Right hindlimb (tissue), 1 donor: Measurements from ENCODE around the gene GUCA2A.

Source experiments
- DNase-seq: peaks from one replicate; pipeline ENCODE4 v3.0.0-alpha.2; 2018

Gene GUCA2A

DNA sequence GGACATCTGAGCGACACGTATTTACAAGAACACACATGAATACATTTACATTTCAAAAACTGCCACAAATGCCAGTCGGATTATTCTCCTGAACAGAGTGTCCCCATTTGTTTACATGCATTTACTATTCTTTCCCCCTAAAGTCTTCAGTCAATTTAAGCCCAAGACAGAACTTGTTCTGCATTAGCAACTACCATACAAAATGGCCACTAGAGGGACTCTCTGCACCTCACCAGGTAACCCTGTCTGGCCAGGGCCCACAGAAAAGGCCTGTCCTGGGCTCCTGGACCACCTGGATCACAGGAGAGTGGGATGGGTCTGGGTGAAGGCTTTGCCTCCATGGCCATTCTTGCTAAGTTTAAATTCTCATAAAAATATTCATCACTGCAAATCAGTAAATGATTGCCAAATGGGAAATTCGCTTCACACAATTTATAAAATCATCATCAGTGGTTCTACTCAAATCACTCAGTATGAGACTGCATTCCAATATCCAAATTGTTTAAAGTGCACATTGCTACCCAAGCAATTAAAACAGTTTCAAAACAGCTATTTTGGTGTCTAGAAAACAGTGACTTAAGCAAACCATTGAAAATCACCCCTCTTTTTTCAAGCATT lies 12.5 kb upstream of the GUCA2A start:
- no peak for DNase-seq

DNA sequence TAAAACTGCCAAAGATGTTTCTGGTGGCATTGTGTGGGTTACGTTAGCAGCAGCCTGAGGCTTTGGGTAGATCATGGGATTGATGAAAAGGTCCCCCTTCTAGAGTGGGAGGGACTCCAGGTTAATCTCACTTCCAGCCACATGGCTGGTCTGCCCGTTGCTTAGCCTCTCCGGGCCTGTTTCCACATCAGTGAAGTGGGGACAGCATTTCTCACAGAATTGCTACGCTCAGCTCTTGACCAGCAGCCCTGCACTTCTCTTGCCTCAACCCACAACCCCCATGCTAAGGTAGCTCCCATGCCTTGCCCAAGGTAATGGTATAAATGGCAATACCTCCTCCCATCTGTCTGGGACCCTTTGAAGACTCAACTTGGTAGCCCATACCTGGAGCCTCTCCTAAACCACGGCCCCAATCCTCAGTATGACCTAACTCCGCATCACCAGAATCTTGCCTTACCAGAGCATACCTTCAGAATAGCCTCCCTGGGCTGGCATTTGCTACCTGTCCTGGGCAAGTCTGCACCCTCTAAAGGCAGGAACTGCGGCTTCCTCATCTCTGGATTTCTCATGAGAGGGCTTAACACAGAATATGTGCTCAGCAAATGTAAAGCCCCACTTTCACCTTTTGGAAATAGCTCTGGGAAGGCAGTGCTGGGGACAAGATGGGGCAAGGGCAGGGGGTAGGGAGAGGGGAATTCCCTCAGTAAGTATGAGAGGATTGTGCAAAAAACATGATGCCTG lies 10.9 kb upstream of the GUCA2A start:
- no peak for DNase-seq

DNA sequence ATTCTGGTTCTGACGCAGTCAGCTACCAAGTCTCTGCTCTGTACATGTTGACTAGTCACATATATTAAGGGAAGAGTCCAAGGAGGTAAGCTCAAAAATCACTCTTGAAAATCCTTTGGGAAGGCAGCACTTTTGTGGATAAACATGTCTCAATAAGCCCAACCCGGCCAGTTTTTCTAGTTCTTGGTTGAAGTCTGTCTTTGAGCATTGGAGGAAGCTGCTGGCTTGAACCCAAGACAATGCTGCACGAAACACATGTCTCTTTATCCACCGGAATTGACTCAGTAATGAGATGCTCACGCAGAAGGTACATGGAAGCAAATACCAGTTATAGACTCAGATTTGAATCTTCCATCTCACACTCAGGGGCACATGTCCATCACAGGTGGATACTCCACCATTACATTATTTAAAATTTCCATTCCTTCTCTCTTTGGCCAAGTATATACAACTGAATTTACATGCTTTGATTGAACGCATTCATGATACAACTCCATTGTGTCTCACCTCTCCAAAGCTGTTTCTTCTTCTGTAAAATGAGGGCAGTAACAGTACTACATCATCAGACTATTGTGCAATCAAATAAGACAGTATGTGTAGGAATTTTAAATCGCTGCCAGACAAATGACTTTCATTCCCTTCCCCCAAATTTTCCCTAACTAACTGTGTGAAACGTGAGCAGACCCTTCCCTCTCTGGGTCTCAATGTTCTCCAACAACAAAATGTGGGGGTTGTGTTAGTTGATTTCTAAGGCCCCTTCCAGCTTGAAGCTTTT lies 9.6 kb upstream of the GUCA2A start:
- DNase-seq, result no peak

DNA sequence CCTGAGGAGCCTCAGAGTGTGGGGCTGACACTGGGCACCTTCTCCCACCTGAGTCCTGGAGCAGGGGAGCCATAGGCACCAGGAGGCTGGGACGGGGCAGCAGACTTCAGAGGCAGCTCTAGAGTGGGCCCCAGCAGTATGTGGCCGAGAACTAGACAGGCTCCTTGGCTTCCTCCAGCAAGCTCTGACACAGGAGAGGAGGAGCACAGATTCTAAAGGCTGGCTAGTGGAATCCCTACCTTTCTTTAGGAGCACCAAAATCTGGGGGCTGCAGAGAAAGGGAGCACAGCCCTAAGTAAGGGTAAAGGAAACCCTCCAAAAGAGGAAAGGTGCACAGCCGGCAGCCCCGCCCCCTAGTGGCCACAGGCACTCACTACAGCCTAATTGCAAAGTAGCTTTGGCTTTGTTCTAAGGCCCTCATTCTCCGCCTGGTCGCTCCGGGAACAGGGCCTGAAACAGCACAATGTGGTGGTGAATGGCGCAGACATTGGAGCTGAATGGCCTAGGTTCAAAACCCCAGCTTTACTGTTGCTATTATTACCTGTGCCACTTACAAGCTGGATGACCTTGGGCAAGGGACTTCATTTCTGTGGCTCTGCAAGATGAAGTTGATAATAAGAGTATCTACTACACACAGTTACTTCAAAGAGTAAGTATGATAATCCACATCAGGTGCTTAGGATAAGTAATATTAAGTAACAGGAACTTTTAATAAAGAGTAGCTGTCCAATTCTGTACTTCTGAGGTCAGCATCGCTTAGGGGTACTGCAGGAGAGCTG lies 8.8 kb upstream of the GUCA2A start:
- DNase-seq, result peak; percentile 68

DNA sequence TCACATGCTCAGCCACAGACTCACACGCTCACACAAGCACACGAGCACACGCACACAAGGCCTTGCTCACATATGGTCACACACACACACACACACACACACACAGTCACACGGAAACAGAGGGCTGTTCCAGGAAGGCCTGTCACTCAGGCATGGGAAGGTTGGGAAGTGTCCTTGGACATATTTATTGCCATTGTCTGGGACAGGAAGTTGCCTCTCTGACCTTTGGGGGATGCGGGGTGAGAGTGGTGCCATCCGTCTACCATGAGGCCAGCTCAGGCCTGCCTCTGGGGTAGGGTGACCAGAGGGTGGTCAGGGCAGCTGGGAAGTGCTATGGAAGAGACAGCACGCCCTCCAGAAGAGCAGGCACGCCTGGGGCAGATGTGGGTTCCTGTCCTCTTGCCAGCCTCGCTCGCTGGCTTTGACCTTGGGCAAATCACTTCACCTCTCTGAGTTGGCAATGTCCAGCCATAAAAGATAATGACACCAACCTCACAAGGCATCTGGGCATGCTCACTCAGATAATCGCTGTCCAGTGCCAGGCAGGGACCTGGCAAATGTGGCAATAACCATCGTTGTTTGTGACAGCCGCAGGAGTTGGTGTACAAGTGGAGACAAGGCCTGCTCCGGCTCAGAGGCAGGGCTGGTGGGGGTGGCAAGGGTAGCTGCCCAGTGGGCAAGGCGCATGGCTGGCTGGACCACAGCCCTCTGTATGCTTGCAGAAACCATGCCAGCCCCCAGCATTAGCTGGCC lies 8.0 kb upstream of the GUCA2A start:
- no peak for DNase-seq

DNA sequence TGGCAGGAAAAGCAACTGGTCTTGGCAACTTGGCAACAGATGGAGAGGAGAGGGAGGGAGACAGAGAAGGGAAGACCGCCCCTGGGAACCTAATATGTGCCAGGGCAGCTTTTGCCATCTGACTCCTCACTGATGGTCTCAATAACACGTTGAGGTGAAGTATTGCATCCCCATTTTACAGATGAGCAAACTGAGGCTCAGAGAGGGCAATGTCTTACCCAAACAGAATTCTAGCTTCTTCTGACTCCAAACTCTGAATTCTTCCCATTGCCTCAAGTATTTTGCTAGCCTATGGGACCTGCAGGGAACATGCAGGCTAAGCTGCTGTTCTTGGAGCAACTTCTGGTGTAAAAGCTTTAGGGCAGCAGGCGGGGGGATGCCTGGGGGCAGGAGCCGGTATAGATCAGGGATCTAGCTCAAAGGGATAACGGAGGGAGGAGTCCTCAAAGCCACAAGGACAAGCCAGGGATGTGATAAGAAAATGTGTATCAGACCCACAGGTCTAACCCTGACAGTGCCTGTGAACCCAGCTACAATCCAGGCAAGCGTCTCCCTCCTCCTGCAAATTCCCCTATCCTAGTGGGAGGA lies 7.2 kb upstream of the GUCA2A start:
- DNase-seq, result no peak

DNA sequence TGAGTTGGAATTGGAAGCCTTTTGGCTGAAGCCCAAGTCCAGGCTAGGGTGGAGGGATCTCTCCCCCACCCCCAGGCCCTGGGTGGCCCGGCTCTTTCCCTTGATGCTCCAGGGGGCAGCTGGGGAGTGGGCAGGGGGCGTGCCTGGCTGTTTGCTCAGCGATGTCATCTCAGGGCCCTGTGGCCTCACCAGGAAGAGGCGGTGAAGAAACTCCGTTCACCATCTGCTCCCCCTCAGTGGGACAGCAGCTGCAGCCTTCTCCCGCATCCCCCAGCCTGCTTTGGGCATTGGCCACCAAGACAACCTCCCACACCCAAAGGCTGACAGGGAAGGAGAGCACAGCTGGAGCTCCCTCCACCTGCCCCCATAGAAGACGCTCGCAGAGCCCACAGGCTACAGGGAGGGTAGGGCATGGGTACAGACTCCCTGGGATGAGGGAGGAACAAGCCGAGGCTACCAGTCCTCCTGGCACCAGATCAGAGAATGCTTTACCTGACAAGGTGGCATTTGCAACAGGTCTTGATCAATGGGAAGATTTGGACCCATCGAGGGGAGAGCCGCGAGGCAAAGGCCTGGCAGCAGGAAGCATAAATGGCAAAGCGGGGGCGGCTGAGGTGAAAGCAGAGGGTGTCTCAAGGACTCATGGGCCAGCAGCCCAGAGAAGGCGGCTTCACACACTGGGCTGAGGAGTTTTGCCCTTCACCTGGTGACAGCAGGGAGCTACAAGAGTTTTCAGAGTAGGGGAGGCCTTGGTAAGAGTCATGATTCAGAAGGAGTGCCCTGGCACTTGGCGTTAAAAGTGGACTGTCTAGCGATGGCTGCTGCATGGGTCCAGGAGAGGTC lies 6.5 kb upstream of the GUCA2A start:
- peak; percentile 42 for DNase-seq

DNA sequence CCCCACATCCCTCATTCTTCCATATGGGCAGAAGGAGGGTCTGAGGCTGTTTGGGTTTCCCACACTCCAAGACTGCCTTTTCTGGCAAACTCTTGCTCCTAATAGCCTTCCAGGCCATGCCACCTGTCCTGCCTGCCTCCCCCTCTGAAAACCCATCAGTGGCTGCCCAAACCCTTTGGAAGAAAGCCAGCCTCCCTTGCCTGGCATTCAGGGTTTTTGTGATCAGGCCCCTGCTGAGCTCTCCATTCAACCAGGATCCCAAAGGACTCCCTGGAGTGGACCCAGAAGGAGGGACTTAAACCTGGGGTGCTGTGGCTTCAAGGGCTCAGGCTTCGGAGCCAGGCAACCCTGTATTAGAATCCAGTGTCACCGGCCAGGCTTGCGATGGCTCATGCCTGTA lies 4.2 kb upstream of the GUCA2A start:
- no peak for DNase-seq

DNA sequence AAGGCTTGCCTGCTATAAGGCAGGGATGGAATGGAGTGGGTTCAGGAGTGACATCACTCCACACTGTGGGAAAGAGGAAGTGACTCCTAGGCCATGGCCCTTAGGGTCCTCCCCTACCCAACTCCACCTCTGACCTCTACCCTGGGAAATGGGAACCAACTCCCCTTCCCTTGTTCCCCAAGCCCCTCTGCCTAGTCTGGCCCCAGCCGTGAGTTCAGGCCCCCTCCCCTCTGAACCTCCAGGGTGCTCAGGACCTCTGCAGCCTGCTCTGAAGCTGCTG lies 3.8 kb upstream of the GUCA2A start:
- no peak for DNase-seq

DNA sequence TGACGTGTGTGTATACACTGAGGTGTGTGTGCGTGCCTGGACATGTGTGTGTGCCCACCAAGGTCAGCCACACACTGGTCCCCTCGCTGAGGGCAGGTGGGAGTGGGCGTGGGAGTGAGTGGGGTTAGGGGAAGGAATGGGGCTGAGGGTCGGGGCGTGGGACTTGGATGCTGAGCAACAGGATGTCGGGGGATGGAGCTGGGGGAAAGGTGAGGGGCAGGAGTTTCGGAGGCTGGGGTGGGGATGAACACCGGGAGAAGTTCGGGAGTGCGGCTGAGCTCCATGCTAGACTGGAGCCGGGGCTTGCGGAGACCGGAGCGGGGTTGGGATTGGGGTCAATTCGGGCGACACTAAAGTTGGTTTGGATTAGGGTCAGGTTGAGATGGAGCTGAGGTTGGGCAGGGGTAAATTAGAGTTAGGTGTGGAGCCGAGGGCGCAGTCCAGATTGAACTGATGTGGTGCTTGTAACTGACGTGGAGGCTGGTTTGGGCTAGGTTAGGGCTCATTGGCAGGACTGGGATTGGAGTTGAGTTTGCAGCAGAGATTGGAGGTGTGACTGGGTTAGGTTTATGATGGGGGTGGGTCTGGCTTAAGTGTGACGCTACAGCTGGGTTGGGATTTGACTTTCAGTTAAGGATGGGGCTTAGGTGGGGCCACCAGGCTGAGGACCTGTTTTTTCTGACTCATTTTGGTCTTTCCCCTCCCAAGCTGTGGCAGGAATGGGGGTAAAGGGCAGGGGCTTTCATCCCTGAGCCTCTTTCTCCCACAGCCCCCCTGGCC lies 3.3 kb upstream of the GUCA2A start:
- DNase-seq, result no peak

DNA sequence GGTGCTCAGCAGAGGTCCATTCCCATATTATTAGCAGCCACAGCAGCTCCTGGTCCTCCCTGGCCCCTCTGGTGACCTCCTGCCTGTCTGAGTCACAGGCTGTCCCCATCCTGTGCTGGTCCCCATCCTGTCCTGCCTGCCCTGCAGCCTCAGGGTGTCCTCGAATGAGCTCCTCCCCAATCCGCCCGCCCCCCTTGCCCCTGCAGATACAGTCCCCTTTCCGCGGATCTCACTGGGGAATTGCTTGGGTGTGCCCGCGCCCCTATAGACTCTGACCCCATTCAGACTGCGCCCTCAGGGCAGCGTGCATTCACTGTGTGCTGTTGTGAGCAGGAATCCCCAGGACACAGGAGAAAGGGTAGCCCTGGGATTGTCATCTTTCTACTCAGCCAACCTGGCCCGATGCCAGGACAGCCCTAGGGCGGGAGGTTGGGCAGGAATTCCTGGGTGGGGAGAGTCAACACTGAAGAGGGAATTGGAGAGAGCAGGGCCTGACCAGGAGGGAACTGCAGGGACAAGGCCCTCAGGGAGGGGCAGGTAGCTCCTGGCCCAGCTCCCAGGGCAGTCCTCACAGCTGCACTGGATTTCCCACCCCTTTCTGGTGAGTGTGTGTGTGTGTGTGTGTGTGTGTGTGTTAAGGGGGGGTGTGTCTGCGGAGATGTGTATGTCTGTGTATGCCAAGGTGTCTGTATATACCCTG lies 1.1 kb upstream of the GUCA2A start:
- peak; percentile 59 for DNase-seq

DNA sequence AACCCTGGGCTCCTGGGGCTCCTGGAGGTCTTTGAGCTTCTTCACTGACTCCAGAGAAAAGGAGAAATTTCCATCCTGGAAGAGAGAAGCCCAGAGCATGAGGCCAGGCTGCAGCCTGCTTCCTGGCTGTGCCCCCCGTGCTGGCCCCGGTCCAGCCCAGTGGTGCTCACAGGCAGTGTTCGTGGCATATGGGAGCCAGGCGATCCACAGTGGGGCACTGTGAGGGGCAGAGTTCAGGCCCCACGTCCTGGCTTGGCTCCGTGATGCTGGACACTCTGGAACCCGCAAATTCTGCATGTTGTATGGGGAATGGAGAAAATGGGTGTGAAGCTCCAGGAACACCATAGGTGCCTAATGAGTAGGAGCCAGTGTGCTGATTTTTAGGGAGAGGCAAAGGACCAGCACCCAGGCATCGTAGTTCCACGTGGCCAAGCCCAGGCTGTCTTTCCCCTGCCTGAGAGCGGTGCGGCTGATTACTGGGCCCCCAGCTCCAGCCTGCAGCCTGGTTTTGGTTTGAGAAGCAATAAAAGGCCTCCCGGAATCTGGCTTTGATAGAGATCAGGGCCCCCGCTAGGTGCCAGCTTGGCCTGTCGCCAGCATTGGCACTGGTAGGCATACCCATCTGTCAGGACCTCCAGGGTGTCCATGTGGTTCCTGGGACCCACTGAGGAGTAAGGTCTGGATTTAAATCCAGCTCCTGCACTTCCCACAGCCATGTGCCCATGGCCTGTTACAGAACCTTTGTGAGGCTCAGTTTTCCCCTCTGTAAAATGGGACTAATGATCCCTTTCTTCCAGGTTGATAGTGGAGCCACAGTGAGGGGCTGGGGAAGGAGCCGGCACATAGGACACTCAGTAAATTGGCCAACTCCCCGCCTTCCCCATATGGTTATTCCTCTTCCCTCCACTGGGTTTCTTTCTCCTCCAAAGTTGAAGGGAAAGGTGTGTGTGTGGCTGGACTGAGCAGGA lies 725 bp downstream of the GUCA2A start:
- no peak for DNase-seq

DNA sequence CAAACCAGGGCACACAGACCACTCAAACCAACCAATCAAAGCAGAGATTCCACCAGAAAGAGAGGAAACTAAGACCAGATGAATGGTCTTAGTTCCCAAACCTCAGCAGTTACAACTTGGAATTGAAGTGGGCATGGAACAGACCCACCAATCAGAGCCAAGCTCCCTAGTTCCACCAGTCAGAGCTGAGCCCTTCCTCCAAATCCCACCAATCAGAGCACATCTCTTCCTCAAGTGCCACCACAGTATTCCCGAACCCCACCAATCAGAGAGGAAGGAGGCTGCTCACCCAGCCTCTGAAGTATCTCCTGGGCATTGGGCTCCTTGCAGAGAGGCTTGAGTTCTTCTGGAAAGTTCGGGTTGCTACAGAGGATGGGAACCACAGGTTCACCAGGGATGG lies 1.4 kb downstream of the GUCA2A start:
- no peak for DNase-seq

DNA sequence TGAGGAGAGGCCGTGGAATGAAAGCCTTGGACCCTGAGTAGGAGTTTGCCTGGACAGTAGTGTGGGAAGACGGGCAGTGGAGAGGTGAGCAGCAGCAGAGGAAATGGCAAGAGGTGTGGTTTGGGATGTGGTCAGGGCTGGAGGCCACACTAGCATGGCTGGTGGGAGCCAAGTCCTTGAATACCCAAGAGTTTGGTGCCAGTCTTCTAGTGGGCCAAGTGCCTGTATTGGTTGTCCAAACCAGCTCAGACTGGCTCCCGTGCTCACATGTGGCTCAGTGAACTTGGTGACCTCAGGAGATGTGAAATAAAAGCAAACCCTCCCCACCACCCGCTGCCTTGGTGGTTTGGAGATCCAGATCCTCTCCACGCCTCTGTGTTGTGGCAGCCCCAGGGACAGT lies 2.4 kb downstream of the GUCA2A start:
- DNase-seq, result no peak

DNA sequence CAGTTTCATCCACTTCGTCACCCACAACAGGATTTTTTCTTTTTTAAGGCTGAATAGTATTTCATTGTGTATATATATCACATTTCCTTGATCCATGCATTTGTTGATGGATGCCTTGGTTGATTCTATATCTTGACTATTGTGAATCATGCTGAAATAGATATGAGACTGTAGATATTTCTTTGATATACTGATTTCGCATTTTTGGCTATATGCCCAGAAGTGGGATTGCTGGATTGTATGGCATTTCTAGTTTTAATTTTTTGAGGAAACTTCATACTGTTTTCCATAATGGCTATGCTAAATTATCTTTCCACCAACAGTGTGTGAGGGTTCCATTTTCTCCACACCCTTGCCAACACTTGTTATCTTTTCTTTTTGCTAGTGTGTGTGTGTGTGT lies 6.4 kb downstream of the GUCA2A start:
- no peak for DNase-seq

DNA sequence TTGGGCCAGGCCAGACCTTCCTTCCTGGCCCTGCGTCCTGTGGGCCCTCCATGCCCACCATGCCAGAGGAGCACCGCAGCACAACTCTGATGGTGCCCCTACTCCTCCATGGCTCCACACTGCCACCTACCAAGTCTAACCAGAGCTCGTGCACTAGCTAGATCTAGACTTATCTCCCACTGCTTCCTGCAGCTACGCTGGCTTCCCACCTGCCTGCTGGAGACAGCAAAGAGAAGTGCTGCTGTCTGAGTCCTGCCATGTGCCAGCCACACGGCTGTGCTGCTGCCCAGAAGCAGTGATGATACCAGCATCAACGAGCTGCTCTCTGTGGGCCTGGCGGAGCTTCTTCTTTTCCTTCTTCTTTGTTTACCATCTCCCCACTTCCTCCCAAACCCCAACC lies 6.9 kb downstream of the GUCA2A start:
- DNase-seq, result no peak

DNA sequence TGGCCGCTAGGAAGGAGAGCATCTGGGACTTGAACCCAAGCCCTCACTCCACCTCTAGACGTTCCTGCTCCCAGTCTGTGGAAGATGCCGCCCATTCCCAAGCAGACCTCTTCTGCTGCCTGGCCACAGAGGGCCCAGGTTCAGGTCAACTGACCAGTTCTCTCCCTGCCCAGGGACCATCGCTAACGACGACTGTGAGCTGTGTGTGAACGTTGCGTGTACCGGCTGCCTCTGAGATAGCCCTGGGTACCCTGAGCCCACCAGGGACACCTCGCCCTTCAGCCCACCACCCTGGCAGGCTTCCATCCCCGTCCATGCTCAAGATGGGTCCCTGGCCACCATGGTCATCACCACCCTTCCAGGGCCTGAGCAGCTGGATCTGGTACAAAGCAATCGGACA lies 9.2 kb downstream of the GUCA2A start:
- DNase-seq, result no peak

DNA sequence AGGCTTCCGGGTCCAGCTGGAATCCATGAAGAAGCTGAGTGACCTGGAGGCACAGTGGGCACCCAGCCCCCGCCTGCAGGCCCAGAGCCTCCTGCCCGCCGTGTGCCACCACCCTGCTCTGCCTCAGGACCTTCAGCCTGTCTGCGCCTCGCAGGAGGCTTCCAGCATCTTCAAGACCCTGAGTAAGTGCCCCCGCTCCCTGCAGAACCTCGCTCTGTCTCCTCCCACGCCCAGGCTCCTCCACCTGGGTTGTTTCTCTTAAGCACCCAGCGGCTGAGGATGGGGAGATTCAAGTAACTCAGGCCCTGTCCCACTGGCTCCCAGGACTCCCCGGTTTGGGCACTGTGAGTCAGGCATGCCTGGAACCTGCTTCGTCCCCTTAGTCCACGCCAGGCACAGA lies 9.9 kb downstream of the GUCA2A start:
- DNase-seq, result no peak

DNA sequence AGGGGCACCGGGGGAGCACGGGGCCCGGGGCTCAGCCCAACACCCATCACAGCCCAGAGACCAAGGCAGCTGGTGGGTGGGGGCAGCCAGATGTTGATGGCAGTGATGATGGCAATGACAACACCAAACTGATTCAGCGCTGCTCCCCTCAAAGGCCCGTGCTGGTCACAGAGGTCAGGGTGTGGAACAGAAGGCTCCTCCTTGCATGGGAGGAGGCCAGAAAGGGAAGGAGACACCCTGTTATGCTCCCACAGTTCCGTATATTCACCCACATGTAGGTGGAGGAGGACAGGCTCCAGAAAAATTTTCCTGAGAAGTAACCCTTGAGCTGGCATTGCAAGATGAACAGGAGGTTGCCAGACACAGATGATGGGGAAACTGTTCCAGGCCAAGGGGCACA lies 10.9 kb downstream of the GUCA2A start:
- DNase-seq, result no peak
